D721Med (cell line): ENCODE results near the gene ZNF821.

Source experiments
- DNase-seq: peaks from one replicate; pipeline ENCODE4 v3.0.0; 2011; ENCODE audit warnings: low spot score; ENCODE audit not compliant: insufficient read length
- FAIRE-seq: peaks from 2 replicates; lab custom pipeline; 2011; peaks lifted over from hg19 to GRCh38; lab: Jason Lieb, UNC
- TF ChIP-seq, protein P1 (sequence below): IDR thresholded peaks from 2 replicates; pipeline ENCODE4 v1.5.1; 2012; ENCODE audit warnings: mild to moderate bottlenecking, control low read depth; ENCODE audit not compliant: insufficient read depth; ENCODE audit errors: missing control alignments

The ZNF821 gene

GRCh38 chr16:71852561-71852960, 31.4 kb downstream of the ZNF821 start:
- no peak for DNase-seq
- TF ChIP-seq, protein P1, sequence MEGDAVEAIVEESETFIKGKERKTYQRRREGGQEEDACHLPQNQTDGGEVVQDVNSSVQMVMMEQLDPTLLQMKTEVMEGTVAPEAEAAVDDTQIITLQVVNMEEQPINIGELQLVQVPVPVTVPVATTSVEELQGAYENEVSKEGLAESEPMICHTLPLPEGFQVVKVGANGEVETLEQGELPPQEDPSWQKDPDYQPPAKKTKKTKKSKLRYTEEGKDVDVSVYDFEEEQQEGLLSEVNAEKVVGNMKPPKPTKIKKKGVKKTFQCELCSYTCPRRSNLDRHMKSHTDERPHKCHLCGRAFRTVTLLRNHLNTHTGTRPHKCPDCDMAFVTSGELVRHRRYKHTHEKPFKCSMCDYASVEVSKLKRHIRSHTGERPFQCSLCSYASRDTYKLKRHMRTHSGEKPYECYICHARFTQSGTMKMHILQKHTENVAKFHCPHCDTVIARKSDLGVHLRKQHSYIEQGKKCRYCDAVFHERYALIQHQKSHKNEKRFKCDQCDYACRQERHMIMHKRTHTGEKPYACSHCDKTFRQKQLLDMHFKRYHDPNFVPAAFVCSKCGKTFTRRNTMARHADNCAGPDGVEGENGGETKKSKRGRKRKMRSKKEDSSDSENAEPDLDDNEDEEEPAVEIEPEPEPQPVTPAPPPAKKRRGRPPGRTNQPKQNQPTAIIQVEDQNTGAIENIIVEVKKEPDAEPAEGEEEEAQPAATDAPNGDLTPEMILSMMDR = no peak
- FAIRE-seq = no peak

GRCh38 chr16:71852158-71852557, 31.8 kb downstream of the ZNF821 start:
- no peak for DNase-seq
- TF ChIP-seq, protein P1 = no peak
- no peak for FAIRE-seq

DNA sequence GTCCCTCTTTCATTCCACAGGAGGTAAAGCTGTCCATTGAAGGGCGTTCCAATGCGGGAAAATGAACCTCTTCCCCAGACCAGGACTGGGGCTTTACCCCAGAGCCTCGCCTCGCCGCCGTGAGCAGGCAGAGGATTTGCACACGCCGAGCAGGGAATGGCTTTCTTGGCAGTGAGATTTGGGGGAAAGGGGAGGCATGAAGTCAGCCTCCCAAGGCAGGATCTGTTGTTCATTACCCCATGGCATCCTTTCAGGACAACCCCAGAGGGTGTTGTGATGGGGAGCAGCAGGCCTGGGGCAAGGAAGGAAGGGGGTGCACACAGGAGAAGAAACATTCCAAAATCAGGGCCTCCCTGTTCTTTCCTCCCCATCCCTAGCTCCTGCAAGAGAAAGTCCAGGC, 32.2 kb downstream of the ZNF821 start:
- DNase-seq (no peak), FAIRE-seq (no peak)
- TF ChIP-seq, protein P1 = no peak

DNA sequence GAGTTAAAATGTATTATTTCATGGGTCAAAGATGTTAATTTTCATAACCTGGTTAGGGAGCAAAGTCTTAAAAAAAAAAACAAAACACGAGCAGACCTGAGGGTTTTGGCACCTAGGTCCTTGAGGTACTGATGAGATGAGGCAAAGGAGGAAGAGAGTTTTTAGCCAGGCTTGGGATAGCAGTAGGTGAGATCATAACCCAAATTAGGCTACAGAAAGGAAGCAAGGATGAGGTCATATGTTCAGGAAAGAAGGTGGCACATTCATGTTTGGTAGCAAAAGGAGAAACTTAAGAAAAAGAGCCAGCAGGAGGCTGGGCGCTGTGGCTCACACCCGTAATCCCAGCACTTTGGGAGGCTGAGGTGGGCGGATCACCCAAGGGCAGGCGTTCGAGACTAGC, 35.4 kb downstream of the ZNF821 start:
- FAIRE-seq (no peak), DNase-seq (no peak)
- TF ChIP-seq, protein P1 = no peak

- FAIRE-seq (no peak), DNase-seq (no peak)
- TF ChIP-seq, protein P1 = no peak
Observed at GRCh38 chr16:71847096-71847495, 36.9 kb downstream of the ZNF821 start.

DNA sequence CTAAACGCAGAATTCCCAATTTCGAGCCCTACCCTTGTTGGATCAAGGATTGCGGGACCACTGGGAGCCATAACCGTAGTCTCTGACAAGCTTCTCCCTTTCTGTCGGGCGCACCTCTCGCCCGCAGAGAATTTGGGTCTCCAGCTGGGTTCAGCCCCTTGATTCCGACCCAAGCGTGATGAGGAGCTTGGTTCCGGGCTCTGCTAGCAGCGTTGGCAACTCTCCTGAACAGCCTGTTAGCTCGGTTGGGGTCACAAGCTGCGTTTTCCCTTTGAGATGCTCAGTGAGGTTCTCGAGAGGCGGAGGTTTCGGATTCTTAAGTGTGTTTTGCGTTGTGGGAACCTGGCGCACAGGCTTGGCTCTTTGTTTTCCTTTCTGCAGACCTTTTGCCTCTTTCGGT, 37.6 kb downstream of the ZNF821 start:
- no peak for FAIRE-seq
- no peak for DNase-seq
- TF ChIP-seq, protein P1 = no peak

GRCh38 chr16:71845639-71846430, 38.1 kb downstream of the ZNF821 start, which contains the start of gene ATXN1L:
Gene ATXN1L (plus strand): TSS chr16:71845976. CDS start chr16:71849741, 3,765 bp downstream.
- FAIRE-seq = no peak
- DNase-seq = peak; percentile 65
- TF ChIP-seq, protein P1 = no peak
